HPDE6-E6E7 (cell line): ENCODE measurements around the gene WWOX.

ENCODE experiments used
- DNase-seq: peaks from one replicate; pipeline ENCODE4 v3.0.0; 2011; ENCODE audit warnings: missing footprints; ENCODE audit errors: extremely low spot score

The WWOX gene

GRCh38 chr16:78395035-78395434, 295.6 kb downstream of the WWOX start:
- no peak for DNase-seq

- no peak for DNase-seq
Observed at GRCh38 chr16:78396046-78396445, 296.6 kb downstream of the WWOX start.

GRCh38 chr16:78396673-78397072, 297.2 kb downstream of the WWOX start:
- no peak for DNase-seq

DNA sequence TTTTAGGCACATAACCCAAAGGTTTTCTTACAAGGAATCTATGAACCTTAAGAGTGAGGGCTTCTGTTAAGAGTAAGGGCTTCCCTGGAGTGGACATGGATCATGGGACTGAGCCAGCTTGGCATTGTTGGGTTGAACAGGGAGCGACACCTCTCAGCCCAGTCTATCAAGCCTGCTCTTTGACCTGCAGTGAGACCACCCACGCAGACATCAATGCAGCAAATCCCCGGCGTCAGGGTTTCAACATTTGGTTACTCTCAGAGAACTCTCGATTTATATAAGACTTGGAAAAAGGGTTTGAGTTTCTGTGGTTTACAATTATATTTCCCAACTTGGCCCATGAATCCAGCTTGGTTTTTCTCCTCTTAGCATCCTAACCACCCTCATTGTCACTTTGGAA, 299.9 kb downstream of the WWOX start:
- no peak for DNase-seq

- no peak for DNase-seq
Observed at GRCh38 chr16:78402833-78403232, 303.4 kb downstream of the WWOX start.

- DNase-seq: no peak
Observed at GRCh38 chr16:78405040-78405439, 305.6 kb downstream of the WWOX start.

GRCh38 chr16:78405833-78406232, 306.4 kb downstream of the WWOX start:
- no peak for DNase-seq

DNA sequence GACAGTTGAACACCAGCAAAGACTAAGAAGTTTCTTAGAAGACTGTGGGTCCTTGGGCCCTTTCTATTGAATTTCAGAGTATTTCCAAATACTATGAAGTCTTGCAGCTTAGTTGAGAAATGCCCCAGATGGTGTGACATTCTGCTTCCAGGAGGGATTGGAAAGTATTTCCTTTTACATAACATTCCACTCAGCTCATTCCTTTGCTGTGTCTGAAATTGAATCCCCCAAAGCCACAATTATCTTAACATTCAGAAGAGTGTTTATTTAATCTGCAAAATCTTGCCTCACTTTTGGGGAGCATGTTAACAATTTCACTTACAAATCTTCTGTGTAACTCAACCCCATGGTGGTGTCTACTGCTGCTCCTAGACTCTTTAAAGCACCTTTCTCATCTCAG, 307.7 kb downstream of the WWOX start:
- DNase-seq: no peak

DNA sequence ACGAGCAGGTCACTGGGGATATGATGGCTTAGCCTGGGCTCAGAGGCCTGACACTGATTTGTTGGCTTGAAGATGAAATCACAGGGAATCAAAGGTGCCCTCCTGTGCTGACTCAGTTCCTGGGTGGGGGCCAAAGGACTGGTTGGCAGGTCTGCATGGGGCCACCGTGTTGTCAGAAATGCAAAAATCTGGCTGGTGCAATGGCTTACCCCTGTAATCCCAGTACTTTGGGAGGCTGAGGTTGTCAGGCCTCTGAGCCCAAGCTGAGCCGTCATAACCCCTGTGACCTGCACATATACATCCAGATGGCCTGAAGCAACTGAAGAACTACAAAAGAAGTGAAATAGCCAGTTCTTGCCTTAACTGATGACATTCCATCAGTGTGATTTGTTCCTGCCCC, 314.2 kb downstream of the WWOX start:
- DNase-seq: no peak

DNA sequence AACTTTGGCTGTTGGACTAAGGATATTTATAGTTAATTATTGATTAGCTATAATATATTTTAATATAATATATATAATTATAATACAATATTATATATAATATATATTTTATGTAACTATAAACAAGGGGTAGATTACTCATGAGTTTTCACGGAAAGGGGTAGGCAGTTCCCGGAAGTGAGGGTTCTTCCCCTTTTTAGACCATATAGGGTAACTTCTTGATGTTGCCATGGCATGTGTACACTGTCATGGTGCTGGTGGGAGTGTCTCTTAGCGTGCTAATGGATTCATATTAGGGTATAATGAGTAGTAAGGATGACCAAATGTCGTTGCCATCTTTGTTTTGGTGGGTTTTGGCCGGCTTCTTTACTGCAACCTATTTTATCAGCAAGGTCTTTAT, 315.6 kb downstream of the WWOX start:
- no peak for DNase-seq

DNA sequence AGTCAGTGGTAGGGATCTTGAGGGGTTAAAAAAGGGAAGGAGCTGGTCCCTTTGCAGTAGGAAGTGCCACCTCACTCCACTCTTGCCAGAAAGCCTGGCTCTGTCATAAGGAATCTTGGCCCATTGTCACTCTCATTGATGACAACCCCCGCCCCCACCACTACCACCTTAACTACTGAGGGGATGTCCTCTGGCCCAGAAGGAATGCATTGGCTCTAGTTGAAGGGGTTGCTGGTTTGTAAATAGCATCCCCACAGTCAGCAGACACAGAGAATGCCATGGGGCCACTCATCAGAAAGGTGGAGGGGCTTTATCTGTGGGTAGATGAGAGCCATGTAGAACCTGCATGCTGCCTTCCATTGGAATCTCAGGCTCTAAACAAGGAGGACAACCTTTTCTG, 316.2 kb downstream of the WWOX start:
- DNase-seq: no peak

DNA sequence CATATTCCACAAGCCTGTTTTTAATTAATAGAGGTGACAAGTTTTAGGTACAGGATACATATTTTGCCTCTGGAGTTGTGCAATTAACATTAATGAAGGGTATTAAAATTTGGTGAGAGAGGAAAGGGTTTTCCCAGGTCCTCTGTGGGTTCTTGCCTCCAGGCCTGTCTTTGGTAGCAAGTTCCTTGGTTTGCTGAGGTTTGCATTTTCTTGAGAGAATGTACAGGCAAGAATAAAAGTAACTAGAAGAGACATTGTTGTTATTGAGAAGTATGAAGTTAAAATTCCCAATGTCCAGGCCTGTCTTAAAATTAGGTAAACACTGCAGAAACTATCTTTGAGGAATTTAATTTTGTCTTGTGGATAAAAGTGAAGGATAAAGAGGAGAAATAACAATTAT, 316.9 kb downstream of the WWOX start:
- no peak for DNase-seq

DNA sequence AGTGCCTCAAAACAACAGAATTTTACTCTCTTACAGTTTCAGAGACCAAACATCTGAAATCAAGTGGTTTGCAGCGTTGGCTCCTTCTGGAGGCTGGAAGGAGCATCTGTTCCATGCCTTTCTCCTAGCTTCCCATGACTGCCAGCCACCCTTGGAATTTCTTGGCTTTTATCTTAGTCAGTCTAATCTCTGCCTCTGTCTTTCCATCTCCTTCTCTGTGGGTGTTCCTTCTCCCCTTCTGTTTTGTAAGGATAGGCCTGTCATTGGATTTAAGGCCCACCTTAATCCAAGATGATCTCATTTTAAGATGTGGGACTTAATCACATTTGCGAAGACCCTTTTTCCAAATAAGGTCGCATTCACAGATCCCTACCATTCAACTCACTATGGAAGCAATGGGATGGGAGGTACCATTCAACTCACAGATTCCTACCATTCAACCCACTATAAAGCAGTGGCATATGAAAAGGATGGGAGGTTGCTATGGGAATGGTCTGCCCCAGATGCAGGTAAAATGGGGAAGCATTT, 321.8 kb downstream of the WWOX start:
- DNase-seq: no peak

GRCh38 chr16:78425281-78425680, 325.8 kb downstream of the WWOX start:
- DNase-seq: no peak

DNA sequence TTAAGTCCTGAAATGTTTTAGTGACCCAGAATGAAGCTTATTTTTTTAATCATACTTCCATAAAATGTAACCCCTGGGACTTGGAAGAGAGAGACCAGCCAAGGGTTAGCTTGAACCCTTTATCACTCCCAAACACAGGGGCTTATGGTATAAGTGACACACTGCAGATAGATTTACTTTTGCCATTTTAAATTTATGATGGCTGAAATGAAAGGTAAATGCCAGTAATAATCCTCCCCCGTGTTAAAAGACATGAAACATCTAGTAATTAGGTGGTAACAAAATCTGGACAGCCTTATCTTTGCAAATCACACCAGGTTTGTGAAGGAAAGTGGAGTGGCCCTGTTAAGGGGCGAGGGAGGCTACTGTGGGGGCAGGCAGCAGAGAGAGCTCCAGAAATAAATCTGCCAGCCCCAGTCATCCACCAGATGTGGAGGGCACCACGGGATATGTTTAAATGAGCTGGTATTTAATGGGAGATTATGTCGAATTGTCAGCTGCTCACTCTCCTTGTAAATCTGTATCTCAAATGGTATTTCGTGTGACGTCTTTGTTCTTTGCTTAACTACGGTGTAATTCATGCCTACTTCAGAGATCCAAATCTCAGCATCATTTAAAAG, 326.5 kb downstream of the WWOX start:
- DNase-seq: no peak

GRCh38 chr16:78428193-78428592, 328.7 kb downstream of the WWOX start:
- no peak for DNase-seq

DNA sequence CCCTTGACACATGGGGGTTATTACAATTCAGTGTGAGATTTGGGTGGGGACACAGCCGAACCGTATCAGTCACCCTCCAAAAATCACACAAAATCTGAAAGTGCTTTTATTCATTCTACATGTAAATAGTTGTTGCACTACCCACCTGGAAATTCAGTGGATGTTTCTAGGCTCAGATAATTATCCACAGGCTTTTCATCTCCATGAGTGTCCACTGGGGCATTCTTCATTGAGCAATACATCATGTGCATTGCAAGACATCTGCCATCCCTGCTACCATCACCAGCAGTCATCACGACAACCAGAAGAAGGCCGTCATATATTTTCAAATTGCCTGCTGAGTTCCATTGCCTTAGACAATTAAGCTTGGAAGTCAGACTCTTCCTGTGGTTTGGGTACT, 330.8 kb downstream of the WWOX start:
- no peak for DNase-seq

GRCh38 chr16:78431004-78431670, 331.7 kb downstream of the WWOX start:
- no peak for DNase-seq

- no peak for DNase-seq
Observed at GRCh38 chr16:78431701-78432100, 332.2 kb downstream of the WWOX start.

GRCh38 chr16:78432451-78432850, 333.0 kb downstream of the WWOX start:
- no peak for DNase-seq

GRCh38 chr16:78433116-78433515, 333.7 kb downstream of the WWOX start:
- no peak for DNase-seq

- DNase-seq: no peak
Observed at GRCh38 chr16:78434401-78434800, 334.9 kb downstream of the WWOX start.

GRCh38 chr16:78435260-78435659, 335.8 kb downstream of the WWOX start:
- no peak for DNase-seq

DNA sequence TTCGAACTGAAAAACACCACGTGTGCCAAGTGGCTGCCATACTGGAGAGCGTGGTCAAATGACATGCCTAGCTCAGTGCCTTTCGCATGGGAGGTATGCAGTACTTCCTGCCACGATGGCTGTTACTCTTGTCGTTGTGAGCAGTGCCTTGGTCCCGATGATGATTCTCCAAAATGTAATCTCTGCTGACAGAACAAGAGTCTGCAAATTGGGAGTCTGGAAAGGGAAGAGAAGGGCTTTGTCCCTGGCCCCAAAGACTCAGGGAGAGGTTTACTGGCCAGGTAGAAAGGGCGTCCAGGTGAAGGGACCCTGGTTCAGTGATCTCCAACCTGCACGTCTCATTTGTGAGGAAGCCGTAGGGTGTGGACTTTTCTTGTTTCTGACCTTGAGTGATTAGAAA, 336.6 kb downstream of the WWOX start:
- DNase-seq: no peak
